Neural progenitor cell (in vitro differentiated cells): ENCODE results near the gene IFRD1.
"Not testable (repeated sequence)": the region's sequence is repeated elsewhere in the genome, so short reads cannot be mapped to it uniquely, and the experiment has no call there.

Experiments
- CTCF ChIP-seq: fragments of 200-600 bp; sonication (generic); IDR thresholded peaks from 2 replicates; pipeline ENCODE4 v1.5.1; 2017; ENCODE audit warnings: antibody characterized with exemption, mild to moderate bottlenecking
- EZH2 ChIP-seq: fragments of 200-600 bp; sonication (generic); IDR thresholded peaks from 2 replicates; pipeline ENCODE4 v1.6.1; 2017; ENCODE audit warnings: antibody characterized with exemption, mild to moderate bottlenecking, moderate library complexity

- not testable (repeated sequence) for TF ChIP-seq CTCF, EZH2
Observed at GRCh38 chr7:112454191-112454590, 3.9 kb downstream of the IFRD1 start.
